GM15510 (cell line): ENCODE results near the gene JTB.

Source experiments
- POLR2A ChIP-seq: IDR thresholded peaks from 3 replicates; pipeline ENCODE4 v1.6.1; 2011; ENCODE audit warnings: borderline replicate concordance; ENCODE audit not compliant: insufficient read length; ENCODE audit errors: extremely low read depth

Gene JTB

DNA sequence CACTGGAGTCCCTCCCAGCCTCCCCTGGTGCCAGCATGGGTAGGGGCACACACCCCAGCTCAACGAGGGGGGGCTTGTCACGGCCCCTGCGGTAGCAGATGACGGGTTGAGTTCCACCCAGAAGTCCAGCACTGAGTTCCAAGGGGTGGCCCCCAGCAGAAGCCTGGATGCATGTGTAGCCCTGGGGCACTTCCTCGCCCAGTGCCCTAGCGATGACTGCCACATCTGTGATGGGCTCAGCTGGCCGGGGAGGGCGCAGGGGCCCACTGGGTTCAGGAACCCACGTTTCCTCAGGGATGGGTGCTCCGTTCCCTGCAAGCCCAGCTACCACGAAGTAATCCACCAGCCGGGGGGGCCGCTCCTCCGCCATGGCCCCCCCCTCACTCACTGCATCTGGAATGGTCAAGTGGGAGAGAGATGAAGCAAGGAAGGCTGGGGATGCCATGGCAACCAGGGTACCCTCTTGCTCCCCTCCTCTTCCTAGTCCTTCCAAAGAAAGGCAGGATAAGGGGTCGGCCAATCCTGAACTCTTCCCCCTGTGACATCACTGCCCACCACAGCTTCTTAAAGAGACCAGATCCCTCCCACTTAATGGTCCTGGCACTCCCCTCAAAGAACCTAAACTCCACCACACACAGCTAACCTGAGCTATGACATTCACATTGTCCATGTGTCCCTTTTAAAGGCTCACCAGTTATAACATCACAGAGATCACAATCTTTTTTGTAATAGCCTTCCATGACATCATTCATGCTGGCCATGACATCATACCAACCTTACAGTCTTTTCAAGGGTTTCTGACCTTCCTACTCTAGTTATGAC lies 33.3 kb downstream of the JTB start:
- no peak for TF ChIP-seq POLR2A

DNA sequence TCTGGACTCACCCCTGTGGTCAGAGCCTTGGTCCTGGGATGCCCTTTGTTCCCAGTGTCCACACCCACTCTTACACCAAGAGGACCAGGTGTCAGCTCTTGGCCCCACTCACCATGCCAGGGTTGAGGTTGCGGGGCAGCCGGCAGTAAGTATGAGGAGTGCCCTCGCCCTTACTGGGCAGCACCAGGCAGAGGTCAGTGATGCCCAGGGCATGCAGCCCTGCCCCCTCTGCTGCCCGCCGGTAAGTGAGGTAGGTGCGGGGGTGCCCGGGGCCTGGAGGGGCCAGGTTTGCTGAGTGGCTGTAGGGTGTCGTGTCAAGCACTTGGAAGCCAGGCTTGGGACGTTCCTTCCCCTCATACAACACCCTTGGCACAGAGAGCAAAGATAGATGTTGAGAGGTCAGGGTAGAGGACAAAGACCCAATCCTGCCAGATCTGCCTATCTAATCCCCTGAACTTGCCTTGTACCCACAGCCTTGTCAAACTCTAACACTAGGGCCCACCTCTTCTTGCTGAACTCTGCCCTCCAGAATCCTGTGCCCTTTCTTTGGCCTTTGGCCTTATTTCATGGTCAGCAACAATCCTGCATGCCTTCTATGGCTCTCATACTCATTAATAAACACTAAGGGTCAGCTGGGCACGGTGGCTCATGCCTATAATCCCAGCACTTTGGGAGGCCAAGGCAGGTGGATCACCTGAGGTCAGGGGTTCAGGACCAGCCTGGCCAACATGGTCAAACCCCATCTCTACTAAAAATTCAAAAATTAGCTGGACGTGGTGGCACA lies 34.5 kb downstream of the JTB start:
- TF ChIP-seq POLR2A = no peak

GRCh38 chr1:153941826-153942725 lies 35.4 kb downstream of the JTB start:
- no peak for TF ChIP-seq POLR2A

- no peak for TF ChIP-seq POLR2A
Measured at GRCh38 chr1:153940756-153941155, 36.7 kb downstream of the JTB start.

DNA sequence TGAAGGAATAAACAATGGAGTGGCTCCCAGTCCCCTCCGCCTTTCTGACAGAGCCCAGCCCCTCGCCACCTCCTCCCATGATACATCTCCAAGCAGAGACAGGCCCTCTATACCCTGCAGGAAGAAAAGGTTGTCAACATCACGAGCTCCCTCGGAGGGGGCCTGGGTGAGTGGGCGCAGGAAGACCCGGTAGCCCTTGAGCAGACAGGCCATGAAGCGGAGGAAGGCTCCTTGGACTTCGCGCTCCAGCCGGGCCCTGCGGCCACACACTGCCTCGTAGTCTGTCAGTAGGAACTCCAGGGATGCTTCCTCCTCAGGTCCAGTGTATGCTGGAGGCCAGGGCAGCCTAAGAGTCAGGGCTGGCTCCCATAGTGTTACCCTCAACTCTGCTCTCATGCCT lies 38.0 kb downstream of the JTB start:
- no peak for TF ChIP-seq POLR2A

GRCh38 chr1:153938996-153939395 lies 38.5 kb downstream of the JTB start:
- no peak for TF ChIP-seq POLR2A

DNA sequence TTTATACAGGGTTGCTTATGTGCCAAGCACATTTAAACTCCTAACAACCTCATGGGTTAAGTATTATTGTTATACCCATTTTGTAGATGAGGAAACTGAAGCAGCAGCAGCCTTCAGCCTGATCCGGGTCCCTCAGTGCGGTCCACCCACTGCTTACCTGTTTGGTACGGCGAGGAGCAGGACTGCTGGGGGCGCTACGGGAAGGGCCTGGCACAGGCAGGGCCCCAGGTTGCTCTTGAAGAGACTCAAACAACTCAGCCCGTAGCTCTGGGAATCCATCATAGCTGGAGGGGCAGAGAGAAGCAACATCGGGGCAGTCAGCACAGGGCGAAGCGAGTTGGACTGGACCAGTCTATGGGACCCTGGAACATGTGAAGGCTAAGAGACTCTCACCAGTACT lies 40.1 kb downstream of the JTB start:
- TF ChIP-seq POLR2A = no peak

DNA sequence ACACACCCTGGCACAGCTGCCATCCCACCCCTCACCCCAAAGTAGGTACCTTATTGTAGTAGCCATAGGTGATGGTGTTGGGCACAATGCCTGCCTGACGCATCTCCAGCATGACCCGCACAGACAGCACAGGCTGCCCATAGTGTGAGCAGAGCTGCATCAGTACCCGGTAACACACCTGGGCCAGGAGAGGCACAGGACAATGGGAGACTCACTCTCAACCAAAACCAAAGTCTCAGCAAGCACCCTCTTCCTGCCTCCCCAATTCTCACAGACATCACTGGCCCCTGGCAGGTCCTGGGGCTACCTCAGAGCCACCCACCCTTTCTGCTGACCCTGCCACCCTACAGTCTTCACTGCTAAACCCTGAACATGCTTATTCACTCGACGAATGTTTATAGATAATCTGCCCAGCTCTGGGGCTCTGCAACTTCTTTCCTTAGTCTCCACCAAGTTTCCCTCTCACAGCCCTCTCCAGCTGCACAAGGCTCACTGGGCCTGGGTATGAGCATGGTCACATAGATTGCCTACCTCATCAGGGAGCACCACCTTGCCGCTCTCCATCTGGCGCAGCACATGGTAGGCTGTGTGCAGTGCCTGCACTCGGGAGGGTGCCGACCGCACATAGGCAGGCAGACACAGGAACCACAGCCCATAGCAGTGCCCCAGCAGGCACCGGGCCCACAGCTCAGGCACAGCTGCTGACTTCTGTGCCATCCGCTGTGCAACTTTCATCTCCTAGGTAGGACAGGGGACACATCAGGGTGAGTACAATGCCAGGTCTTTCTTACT lies 41.3 kb downstream of the JTB start:
- no peak for TF ChIP-seq POLR2A

DNA sequence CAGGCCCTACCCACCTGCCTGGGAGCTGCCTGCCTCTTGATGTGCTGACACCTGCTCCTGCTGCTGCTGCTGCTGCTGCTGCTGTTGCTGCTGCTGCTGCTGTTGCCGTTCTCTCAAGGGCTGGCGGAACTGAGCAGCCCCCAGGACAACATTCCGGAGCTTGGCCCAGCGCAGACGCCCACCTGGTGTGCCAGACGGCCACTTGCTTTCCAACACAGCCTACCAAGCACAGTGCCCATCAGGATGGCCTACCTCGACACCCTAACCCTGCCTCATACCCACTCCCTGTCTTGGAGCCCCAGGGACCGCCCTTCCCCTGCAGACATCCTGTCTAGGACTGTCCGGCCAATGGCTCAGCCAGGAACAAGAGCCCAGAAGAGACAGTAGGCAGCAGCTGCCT lies 42.7 kb downstream of the JTB start:
- no peak for TF ChIP-seq POLR2A

GRCh38 chr1:153933955-153934354 lies 43.5 kb downstream of the JTB start:
- no peak for TF ChIP-seq POLR2A

GRCh38 chr1:153933430-153933829 lies 44.0 kb downstream of the JTB start:
- no peak for TF ChIP-seq POLR2A

DNA sequence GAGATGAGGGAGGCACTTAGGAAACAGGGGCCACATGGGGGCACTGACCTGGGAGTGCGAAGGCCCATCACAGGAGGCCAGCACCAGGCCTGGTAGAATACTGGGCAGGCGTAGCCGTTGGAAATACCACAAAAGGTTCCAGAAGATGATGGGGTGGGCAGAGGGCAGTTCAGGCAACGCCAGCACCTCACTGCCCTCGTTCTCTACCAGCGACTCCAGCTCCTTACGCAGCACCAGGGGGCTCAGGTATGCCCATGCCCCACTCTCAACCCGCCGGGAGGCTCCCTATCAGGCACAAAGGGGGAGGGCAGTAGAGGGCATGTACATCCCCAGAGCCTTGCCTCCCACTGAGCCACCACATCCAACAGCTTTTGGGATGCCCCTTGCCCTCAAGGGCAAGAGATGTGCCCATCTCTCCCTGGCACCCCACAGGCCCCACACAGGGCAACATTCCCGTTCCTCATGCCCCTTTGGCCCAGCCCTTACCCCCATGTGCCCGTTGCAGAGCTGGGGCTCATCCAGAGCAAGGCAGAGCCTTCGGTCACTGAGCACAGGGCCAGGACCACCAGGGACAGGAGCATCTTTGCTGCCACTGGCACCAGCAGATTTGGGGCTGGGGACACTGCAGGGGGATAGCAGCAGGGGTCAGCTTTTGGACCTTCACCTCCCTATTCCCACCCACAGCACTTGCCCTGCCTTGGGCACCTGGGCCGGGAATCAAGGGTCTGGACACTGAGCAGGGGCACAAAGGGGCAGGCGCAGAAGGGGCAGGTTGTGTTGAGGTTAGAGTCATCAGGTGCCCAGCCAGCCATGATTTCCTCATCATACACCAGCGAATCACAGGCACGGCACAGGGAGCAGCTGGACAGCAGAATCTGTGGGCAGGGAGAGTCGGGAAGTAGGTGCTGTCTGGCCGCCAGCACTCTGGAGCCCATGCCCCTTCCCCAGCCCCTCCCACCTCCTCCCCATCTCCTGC lies 45.0 kb downstream of the JTB start:
- TF ChIP-seq POLR2A = no peak

DNA sequence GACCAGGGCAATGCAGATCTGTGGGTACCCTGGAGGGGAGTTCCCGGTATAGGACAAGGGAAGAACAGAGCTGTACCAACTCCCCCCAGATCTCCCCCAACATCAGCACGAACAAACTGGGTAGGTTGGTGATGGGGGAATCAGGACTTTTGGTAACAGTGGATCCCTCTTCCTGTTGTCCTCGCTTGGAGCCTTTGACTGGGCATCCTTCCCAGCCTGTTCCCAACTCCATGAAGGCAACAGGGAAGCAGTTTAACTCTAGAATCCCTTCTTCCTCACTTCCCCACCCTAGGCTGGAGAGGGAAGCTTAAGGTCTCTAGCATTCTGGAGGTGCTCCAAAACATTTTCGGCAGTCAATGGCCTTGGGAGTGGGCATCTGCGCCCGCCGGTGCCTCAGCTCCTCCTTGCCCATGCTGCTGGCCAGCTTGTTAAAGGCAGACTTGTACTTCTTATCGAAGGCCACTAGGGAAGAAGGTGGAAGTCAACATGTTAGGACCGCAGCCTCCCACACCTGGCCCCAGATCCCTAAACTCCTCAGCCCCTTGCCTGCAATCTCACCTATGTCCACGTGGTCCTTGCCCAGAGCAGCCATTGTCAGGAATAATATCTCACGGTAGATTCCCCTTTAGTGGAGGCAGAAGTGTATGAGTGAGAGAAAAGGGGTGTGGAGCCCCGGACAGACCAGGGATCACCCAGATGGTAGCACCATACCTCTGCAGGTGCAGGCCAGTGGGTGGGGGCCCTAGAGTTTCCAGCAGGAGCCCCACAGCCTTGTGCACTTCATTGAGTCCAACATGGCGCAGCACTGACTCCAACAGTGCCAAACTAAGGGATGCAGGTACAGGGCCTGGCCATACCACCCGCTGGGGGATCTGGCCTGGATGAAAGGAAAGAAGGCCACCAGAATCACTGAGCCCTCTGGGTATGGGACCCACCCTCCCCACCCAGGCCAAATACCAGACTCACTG lies 47.2 kb downstream of the JTB start:
- no peak for TF ChIP-seq POLR2A

DNA sequence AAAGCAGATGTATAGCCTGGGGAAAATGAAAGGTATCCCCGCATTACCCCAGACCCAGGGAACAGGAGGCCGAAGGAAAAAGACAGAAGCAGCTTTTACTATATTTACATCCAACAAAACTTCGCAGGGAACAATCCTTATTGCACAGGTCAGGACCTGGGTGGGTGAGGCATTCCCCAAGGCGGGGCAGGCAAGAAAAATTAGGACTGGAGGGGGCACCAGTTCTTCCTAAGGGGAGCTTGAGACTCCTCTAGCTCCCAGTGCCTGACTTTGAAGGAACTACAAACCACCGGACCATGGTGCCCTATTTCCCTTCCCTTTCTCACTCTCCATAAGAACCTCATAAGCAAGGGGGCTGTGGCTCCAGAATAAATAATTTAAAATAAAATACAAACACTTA lies 48.0 kb downstream of the JTB start:
- no peak for TF ChIP-seq POLR2A
